Transverse colon (tissue), 4 donors: ENCODE data around the gene SUGCT.

ENCODE experiments used
- CTCF ChIP-seq, 5 experiments: fragments of 200-600 bp in 3 of 5; fragments of 450-650 bp in 2 of 5; sonication (generic) in 3 of 5; IDR thresholded peaks; 1 replicate in 2 of 5; 2 replicates in 3 of 5; pipeline ENCODE4 v1.5.1; 2016 to 2017; ENCODE audit warnings: antibody characterized with exemption in 5 of 5, inconsistent platforms in 3 of 5, mild to moderate bottlenecking in 2 of 5, moderate library complexity in 1 of 5
- EP300 ChIP-seq: sonication (generic); formaldehyde crosslinking; IDR thresholded peaks from one replicate; pipeline ENCODE4 v1.6.1; 2017; ENCODE audit warnings: antibody characterized with exemption, low read depth
- POLR2A ChIP-seq: fragments of 450-650 bp; IDR thresholded peaks from one replicate; pipeline ENCODE4 v1.6.1; 2016; ENCODE audit warnings: antibody characterized with exemption, mild to moderate bottlenecking, moderate library complexity
- POLR2AphosphoS5 ChIP-seq, 3 donors: sonication (generic); formaldehyde crosslinking; IDR thresholded peaks; one replicate each; pipeline ENCODE4 v1.6.1; 2016; ENCODE audit warnings: antibody characterized with exemption in 3 of 3

GRCh38 chr7:40211276-40212003, 76.6 kb downstream of the SUGCT start:
- TF ChIP-seq POLR2A (no peak), CTCF (IDR thresholded peaks at IDR 0.05) (no peak), EP300 (no peak), POLR2AphosphoS5 (IDR thresholded peaks at IDR 0.05) (no peak)
